HG02642 (cell line): Measurements from ENCODE around the gene FAM117A.
A peak's percentile ranks its signal among the peaks of the same experiment; 100 is the strongest.
"Not testable (repeated sequence)": the region's sequence is repeated elsewhere in the genome, so short reads cannot be mapped to it uniquely, and the experiment has no call there.

Experiments used
- ATAC-seq: cut with Tn5 transposase; IDR thresholded peaks from one replicate; pipeline ENCODE4 v1.9.1; 2021; ENCODE audit warnings: mild to moderate bottlenecking; ENCODE audit not compliant: unreplicated experiment, poor library complexity

FAM117A gene

DNA sequence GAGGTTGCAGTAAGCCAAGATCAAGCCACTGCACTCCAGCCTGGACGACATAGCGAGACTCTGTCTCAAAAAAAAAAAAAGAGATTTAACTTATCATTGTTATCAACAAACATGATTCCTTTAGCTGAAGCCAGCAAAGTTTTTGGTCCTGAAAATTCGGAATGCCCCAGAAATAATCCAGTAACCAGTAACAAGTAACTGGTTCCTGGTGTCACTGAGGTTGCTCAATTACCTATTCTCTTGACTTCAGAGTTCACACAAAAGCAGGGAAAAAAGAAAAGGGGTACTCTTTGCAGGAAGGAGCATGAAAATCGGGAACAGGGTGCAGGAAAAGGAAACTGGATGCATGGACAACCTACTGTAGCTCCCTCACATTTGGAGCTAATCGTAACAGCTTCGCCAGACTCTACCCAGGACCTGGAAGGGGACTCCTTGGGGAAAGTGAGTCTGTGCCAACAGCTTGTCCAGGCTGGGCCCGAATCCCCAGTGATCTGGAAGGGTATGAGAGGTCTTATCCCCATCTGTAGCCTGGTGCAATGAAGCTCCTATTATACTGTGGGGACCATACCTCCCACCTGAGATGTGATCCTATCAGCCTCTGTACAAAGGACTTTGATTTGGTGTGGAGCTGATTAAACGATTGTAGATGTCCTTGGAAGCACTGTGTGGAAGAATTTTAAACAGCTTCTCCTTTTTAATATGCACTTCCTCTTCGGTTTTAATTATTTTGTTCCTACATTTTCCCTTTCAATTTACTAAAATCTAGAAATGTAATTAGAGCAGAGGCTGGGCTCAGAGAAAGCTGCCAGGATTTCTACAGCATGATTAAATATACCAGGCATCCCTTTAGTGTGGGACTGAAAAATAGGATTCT, 82.6 kb downstream of the FAM117A start:
- ATAC-seq: no peak

DNA sequence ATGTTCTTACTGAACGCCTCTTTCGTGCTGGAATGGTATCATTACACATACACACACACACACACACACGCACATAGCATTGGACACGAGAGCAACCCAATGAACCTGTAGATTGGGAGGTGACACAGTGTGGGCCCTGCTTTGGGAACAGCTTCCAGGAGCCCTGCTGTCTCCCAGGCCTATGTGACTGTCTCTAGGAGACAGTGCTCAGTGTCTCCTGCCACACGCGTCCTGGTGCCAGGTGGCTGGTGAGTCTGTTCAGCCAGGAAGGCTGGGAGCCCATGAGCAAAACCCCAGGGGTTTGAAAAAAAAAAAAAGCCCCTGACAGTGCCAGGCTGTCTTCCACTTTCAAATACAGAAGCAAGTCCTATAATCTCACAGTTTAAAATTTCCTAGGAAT, 83.6 kb downstream of the FAM117A start:
- no peak for ATAC-seq

DNA sequence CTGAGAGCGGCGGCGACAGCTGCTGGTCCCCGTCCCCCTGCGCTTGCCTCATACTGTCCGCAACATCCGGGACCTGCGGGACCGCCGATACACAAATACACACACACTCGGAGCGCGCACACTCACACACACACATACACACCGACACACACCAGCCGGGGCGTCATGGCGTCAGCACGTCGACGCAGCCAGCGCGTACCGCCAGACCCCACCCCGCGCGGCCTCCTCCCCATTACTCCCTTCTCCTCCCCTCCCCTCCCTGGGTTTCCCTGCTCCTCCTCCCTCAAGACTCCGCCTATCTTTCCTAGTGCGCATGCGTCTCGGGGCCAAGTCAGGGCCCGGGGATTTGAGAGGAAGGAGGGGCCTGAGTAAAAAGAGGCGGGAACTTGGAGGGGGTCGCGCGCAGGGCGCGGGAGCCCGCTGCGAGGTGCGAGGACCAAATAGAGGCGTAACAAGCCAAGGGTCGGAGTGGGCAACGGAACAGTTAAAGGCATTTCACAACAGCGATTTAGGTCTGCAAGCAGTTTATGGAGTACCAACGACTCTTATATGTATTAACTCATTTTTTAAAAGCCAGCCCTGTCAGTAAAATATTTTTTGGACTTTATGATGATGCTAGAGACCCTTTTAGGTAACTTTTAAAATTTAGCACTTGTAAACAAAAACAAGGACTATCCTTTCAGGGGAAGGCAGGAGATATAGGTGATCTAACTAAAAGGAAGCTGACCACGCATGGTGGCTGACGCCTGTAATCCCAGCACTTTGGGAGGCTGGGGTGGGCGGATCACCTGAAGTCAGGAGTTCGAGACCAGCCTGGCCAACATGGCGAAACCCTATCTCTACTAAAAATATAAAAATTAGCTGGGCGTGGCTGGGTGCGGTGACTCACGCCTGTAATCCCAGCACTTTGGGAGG, 85.7 kb downstream of the FAM117A start, which contains the start of gene SPOP:
SPOP (minus strand) TSS at position 165 of the 915 bp plus-strand sequence. CDS start 55,287 bp downstream, outside the sequence.
- ATAC-seq: peak; percentile 86

DNA sequence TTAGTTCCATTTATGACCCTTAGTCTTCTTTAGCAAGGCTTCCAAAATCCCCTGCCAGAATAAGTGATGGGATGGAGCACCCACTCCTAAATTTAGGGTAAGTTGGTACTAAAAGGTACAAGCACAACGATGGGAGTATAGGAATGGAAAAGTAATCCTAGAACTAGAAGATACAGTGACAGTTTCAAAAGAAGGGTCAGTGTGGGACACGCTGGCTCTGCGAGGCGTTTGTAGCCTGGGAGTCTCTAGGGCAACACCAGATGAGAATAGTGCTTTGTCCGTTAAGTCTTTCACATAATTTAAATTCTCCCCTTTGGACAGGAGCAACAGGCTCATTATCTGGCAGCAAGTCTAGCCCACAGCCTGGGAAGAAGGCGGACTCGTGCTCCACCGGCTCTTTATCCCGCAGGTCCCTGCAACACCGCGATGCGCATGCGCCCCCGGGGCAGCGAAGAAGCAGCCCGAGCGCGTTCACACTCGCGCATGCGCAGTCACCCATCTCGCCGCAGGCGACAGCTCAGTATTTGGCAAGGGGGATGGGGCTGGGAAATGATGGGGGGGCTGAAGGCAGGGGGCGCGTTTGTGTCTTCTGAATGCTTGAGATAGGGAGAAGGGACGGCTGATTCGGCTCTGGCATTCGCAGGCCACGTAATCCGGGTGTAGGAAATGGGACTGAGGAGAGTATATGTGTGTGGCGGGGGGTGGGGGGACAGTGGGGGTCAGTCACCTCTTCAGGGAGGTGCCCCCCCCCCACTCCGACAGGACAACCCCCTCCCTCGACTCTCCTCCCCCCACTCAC, 86.6 kb downstream of the FAM117A start:
- ATAC-seq: peak; percentile 65

DNA sequence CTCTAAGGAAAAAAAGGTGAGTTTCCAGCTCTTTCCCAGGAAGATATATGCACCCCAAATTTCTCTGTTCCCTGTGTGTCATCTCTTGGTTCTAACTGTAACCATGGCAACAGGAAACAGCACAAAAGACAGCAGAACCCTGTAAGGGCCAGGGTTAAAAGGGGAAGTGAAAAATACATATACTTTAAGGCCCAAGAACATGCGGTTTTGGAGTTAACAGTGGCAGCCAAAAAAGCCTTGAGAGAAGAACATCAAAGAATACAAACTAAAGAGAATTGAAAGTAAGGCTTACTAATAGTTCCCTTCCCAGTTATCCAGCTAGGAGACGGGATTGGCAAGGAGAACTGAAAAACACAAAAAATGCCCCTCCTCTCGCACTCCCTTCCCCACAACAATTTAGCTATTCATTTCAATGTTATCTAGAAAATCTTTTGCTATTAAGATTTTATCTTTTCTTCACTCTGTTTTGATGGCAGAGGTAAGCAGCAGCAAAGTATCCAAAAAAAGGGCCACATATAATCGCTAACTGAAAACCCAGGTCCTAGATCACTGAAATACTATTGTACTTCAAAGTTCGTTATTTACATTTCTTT, 87.6 kb downstream of the FAM117A start:
- peak; percentile 51 for ATAC-seq

DNA sequence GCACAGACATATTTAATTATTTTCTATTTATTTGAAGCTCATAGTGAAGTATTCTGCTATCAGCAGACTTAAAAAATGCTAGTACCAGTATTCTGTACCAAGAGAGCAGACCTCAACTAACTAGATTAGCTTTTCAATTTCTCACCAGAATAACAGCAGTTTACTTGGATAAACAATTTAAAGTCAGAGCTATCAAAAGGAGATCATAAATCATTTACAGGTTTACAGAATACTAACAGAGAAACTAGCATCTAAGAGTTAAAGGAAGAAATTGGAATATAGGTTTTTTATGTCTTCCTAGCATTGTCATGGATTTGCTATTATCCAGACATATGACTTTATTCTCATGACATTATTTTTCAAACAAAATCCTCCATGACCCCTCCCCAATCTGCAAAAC, 89.4 kb downstream of the FAM117A start:
- ATAC-seq: no peak

DNA sequence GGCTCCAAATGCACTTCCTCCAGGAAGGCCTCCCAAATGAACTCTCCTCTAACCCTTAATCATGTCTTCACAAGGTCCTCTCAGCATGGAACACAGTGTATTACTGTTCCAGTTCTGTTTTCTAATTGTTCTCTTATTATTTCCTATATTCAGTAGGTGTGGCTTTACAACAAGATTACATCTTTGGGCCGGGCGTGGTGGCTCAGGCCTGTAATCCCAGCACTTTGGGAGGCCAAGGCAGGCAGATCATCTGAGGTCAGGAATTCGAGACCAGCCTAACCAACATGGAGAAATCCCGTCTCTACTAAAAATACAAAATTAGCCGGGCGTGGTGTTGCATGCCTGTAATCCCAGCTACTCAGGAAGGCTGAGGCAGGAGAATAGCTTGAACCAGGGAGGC, 90.3 kb downstream of the FAM117A start:
- not testable (repeated sequence) for ATAC-seq

DNA sequence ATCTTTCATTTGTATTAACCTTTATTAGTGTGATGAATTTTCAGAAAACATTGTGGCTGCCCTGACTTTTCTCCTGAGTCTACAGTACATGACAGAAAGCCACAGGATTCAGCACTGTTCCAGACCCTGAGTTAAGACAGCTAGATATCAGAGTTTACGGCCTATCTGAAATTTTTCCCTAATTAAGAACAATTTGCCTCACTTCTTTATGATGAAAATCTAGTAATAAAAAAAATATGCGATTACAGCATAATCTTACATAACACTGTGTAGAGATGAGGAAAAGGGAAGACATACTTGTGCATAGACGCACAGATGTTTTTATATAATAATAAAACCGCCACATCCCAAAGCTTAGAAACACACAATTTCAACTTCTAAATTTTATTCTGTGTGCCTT, 93.3 kb downstream of the FAM117A start:
- no peak for ATAC-seq

DNA sequence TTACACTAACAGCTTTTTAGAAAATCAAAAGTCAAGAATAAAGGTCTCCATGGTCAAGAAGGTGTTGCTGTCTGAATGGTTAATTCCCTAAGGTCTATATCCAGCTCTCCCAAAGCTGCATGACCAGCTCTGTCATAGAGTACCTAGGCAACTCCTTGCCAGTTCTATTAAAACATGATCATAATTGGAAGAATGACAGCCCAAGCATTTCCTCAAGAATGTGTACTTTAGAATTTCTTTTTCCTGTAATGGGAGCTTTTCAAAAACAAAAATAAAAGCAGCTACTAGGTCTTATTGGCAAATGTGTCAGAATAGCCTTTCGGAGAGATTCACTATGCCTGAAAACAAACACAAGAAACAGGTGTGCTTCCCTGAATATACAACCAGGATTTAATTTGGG, 93.9 kb downstream of the FAM117A start:
- no peak for ATAC-seq

DNA sequence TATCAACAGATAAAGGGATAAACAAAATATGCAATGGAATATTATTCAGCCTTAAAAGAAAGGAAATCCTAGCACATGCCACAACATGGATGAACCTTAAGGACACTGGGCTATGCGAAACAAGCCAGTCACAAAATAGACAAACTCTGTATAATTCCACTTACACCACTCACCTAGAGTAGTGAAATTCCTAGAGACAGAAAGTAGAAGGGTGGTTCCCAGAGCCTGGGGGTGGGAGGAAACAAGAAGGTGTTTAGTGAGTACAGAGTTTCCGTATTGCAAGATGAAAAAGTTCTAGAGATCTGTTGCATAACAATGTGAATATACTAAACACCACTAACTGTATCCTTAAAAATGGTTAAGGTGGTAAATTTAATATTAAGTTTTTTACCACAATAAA, 96.1 kb downstream of the FAM117A start:
- no peak for ATAC-seq

DNA sequence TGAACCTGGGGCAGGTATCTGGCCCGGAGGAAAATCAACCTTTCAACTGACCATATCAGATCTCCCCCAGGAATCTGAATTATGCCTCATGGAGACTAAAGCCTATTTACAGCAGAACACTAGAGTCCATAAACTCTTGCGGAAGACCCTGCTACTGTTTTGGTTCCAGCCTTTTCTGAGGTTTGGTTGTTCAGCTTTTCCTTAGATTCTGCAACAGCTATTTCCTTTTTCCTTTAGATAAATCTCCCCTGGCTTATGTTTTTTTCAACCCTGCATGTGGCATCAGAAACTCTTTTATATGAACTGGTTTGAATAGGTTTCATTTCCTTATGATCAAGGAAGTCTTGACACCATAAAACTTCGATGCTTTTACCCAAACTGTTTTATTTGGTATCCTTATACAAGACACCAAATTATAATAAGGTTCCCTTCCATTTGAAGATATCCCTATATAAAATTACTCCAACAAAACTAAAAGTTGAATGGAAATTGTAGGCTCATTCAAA, 99.2 kb downstream of the FAM117A start:
- no peak for ATAC-seq
